SKM-1 treated with dmso at 0.1 percent for 144 hours (cell line): ENCODE measurements around the gene CDKN1C.

ENCODE experiments used
- DNase-seq: peaks from one replicate; lab custom pipeline; 2025; ENCODE audit not compliant: unreplicated experiment; lab: John Stamatoyannopoulos, UW

The CDKN1C gene

DNA sequence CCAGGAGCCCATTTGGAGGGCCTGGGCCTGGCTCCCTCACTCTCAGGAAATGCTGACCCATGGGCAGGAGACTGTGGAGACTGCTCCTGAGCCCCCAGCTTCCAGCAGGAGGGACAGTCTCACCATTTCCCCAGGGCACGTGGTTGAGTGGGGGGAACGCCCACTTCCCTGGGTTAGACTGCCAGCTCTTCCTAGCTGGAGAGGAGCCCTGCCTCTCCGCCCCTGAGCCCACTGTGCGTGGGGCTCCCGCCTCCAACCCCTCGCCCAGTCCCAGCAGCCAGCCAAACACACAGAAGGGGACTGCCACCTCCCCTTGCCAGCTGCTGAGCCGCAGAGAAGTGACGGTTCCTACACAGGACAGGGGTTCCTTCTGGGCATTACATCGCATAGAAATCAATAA, 37.1 kb downstream of the CDKN1C start:
- DNase-seq = no peak

DNA sequence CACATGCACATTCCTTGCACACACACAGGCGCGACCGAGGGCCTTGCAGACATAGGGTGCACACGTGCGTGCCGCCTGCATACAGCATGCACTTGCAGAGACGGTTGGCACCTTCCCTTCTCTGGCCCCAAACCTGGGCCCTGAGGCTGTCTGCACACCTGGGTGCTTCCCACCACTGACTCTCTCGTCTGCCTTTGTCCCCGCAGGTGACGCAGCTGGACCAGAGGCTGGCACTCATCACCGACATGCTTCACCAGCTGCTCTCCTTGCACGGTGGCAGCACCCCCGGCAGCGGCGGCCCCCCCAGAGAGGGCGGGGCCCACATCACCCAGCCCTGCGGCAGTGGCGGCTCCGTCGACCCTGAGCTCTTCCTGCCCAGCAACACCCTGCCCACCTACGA, 38.0 kb downstream of the CDKN1C start:
- DNase-seq = no peak

DNA sequence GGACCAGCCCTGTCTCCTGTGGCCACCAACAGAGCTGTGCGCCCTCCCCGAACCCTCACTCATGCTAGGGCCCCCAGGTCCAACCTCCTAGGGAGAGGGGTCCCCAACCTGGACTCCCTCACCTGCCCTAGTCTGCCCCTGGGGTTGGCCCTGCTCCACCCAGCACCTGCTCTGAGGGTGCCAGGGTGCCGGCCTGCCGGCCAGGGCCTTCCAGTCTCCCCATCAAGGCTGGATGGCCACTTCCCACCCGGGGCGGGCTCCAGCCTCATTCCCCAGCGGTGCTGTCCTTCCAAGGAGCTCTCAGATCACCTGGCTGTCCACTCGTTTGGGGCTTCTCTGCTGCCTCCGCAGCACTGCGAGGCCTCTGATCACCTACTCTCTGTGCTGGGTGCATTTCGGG, 39.1 kb downstream of the CDKN1C start:
- no peak for DNase-seq

DNA sequence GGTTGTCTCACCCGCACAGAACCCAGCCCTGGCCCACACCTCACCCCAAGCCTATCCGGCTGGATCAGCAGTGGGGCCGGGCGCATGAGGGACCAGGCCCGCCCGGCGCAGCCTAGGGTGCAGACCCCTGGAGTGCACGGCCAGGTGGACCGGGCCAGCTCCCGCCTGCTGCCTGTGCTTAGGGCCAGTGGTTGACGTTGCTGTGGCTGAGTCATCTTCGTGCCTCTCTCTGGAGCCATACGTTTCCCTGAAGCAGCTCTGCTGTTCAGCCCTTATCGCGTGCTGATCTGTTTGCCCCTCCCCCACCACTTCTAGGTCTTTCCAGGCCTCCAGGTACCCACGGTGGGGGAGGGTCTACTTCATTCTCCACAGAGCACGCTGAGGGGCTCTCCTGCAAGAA, 39.5 kb downstream of the CDKN1C start:
- DNase-seq = no peak

DNA sequence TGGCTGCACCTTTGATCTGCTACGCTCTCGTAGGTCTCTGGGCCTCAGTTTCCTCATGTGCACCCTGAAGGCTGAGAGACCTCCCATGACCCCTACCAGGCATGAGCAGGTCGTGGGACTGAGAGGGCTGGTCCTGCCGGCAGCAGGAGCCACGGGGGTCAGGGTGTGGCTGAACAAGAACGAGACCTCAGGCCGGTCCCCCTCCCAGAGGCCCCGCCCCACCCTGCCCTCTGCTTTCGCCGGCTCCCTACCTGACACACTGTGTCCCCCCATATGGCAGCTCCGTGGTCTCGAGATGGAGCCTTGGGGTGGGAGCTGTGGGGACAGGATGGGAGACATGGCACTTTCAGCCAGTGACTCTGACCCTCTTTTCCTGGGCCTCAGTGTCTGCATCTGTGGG, 40.6 kb downstream of the CDKN1C start:
- DNase-seq = no peak

DNA sequence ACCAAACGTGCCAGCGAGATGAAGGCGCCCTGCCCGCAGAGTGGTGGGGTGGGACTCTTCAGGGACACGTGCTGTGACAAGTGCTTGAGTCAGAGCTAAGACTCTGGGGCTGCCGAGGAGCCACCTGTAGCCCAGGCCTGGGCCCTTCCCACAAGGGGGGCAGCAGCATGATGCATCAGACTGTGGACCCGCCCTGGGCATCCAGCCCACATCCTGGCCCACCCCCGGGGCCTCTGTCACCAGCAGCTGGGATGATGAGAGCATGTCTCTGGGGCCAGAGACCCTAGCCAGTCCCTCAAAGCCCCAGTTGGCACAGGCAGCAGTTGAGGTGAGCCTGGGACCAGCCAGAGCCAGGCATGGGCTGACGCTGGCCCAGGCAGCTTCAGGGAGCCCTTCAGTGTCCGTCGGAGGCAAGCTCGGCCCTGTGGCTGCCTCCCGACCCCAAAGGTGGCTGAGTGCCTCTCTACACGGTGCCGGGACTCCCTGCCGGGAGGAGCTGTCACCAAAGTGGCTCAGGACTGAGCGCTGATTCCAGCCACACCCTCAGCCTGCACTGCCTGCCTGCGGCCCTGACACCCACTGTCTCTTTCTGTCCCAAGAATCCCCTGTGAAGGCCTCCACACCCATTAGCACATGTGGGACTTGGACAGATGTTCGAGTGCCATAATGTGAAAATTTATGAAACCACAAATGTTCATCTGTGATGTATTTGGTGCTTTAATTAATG, 41.3 kb downstream of the CDKN1C start:
- DNase-seq = no peak

DNA sequence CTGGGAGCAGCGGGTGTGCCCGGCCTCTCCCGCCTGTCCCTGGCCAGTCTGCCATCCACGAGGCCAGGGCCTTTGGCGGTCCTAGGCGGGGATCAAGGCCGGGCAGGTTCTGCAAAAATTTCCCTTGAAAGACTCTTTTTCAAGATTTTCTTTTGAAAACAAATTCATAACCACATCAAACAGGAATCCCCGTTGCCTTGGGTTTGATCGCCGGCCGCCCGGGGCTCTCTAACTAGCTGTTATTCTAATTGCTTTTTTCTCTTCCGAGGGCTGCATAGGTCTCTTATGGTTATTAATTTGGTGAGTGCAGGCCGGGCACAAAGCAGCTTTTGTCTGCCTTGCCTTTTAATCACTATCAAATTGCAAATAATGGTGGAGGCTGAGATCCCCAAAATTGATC, 42.0 kb downstream of the CDKN1C start:
- DNase-seq = no peak

DNA sequence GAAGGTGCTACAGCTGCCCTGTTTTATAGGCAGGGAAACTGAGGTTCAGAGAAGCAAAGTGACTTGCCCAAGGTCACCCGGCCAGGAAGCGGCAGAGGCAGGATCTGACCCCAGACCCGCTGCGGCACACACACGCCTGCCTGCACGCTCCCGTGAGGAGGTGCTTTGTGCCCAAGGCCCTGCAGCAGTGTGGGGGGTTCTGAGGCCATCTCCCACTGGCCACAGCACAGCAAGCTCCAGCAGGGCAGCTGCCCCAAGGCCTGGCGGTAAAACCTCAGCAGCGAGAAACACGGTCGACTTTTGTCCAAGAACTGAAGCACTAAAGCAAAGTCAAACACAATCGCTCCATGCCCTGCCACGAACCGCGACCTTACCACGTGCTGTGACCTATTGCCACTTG, 42.7 kb downstream of the CDKN1C start:
- no peak for DNase-seq

DNA sequence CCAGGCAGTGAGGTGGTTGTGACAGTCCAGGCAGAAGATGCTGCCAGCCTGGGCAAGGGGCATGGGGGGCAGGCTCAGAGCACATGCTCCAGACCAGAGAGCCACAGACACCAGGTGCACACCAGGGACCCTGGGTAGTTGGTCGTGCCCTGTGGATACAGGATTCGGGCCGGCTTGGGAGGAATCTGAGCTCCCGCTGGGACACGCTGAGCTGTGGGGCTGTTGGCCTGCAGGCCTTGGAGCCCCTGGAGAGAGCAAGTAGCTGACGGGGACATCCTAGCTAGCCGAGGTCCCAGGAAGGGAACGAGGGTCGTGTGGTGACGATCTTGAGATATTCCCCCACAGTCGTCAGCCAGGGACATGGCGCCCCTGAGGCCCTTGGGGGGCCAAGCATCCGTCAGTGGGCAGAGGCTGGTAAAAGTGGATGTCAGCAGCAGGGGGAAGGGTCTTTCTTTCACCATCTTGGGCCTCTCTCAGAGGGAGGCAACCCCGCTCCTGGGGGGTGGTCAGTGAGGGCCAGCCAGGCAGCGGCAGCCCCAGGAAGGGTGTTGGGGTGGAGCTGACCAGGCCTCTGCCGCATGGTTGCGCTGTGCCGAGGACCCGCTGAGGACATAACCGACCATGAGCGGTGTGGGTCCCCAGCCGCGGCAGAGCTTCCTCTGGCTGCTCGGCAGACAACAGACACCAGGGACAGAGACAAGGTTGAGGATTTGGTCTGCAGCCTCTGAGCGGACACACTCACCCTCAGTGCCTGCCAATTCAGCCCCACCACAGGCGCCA, 44.0 kb downstream of the CDKN1C start:
- DNase-seq = no peak

DNA sequence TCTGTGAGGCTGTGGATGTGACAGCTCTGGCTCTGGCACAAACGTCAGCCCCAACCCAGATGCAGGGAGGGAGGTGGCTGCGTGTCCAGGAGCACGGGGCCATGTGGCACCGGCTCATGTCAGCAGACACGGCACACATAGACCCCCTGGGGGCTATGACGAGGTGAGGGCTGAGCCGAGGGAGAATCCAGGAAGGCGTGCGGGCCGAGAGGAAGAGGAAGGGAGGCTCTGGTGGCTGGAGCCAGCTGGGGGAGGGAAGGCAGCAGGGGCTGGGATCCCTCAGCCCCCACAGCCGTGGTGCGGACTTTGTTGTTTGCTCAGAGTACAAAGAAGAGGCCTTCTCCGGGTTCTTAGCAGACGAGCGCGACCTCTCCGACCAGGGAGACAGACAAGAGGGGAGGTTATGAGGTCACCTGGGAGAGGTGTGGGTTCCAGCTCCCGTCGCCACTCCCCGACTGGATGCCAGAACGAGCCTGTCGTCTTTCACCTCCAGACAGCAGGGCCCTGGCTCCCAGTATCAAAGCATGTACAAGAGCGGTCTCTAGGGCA, 46.1 kb downstream of the CDKN1C start:
- DNase-seq = no peak

DNA sequence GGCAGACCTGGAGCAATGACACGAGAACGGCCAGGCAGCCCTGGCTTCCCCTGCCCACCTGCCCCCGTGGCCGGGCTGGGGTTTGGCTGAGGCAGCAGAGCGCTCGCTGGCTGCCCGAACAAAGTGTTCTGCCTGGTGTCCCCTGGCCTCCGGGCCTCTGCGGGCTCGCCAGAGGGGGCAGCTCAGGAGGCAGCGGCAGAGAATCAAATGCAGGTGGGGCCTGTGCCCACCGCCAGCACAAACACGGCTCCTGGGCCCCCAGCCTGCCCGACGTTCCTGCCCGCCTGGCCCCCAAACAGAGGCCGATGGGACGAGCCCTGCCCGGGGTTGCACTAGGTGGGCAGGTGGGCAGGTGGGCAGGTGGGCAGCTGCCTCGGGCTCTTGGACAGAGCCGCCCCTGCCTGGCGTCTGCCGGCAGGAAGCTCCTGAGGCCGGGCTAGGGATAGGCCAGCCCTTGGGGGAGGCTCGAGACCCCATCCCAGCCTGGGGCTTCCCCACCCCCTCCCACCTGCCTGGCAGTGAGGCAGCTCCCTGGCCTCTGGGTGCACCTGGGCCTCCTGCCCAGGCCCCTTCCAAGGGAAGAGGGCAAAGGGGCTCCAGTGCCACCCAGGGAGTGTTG, 46.8 kb downstream of the CDKN1C start:
- no peak for DNase-seq

DNA sequence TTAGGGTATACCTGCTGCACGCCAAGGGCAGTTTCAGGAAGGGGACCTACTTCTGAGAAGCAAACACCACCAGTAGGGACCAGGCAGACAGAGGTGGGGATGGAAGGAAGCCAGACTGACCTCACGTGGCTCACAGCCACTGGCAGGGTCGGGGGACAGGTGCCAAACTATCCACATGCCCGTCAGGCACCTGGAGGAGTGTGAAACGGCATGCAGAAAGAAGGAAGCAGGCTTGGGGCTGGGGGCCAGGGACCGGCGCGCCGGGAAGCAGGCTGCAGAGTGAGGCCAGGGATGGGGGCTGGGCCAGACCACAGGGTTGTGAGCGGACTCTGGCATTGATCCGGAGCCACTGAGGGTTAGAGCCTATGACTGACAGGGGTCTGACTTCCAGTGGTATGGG, 47.5 kb downstream of the CDKN1C start:
- DNase-seq = no peak

DNA sequence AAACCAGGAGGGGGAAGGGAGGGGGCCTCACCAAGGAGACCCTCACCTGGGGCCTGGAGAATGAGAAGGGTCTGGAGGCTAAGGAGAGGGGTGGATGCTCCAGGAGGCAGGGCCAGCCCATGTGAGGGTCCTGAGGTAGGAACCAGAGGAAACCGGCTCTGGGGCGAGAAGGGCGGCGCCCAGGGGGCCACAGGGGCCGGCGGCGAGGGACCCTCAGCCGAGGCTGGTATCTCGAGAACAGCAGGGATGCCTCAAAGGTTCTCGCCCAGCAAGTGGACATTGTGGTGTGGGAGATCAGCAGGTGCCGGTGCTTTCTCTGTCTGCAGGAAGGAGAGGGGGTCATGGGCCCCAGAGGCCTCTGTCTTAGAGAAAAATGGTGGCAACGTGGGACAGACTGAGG, 47.9 kb downstream of the CDKN1C start:
- DNase-seq = no peak

DNA sequence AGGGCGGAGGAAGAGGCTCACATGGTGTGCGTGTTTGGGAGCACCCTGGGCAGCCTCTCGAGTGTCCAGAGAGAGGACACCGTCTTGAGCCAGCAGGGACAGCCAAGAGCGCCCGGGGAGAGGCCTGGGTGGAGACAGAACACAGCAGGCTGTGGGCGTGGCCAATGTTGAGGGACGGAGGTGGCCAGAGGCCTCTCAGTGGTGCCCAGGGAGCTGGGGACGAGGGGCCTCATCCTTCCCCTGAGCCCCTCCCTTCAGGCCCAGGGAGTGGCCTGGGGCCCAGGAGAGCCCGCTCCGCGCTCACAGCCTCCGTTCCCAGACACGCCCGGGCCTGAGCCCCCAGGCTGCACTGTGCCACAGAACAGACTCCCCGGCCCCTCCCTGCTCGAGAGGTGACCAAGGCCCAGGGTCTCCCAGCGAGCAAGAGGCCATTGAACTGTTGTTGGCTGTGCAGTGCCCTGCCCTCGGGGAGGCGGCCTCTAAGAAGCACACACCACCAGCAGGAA, 48.4 kb downstream of the CDKN1C start:
- DNase-seq = no peak

DNA sequence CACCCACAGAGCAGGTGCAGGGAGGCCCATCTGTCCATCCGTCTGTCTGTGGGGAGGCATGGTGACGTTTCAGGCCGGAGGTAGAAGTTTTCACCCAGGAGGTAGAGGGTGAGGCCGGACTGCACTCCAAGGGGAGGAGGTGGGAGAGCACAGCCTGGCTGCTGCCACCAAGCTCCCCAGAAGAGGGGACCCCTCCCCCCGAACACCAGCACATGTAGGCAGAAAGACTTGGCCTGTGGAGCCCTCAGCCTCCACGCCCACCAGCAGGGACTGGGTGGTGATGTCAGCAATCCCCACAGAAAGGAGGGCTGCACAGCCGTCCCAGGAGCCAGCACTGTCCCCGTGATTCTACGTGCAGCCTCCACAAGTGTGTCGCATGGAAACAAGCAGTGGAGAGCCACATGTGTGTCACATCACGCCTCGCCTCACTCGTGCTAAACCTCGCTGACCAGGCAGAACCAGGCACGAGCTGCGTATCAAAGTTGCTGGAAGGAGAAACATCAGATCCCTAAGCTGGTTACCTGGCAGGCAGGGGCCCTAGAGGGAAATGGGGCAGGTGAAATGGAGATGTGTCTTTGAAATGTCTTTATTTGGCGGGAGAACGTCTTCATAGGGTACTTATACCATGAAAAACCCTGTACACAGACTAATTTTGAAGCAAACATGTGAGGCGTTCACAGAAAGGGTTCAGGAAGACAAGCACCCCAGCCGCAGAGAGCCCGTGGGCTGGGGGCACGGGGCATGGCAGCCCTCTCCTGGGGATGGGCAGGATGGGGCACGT, 49.1 kb downstream of the CDKN1C start:
- no peak for DNase-seq

DNA sequence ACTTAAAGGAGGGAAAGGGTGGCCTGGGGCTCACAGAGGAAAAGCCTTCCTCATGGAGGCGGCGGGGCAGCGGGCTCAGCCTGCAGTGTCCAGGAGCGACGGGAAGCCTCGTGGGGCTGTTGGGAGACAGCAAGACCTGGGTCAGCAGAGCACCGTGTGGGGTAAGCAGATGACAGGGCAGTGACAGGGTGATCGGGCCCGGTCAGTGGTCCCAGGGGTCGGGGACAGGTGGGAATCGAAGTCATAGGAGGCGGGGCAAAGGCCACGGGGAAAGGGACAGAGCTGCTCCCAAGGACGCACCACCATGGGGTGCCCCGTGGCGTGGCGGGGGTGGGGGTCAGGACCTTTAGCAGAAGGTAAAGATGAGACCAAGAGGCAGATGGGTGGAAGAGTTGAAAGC, 49.8 kb downstream of the CDKN1C start:
- DNase-seq = no peak

DNA sequence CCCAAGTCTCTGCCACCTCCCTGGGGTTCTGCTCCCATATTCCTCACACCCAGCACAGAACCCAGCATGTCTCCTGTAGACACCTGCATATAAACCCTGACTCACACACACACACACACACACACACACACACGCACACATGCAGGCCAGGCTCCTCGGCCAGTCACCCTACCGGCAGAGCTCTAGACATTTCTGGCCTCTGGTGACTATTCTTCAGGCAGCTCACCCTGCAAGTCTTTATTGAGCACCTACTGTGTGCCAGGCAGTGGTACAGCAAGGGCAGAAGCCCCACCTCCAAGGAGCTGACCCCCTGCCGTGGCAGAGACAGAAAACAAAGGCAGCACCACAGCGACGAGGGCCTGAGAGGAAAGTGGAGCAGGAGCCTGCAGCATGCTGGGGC, 50.3 kb downstream of the CDKN1C start:
- DNase-seq = no peak

DNA sequence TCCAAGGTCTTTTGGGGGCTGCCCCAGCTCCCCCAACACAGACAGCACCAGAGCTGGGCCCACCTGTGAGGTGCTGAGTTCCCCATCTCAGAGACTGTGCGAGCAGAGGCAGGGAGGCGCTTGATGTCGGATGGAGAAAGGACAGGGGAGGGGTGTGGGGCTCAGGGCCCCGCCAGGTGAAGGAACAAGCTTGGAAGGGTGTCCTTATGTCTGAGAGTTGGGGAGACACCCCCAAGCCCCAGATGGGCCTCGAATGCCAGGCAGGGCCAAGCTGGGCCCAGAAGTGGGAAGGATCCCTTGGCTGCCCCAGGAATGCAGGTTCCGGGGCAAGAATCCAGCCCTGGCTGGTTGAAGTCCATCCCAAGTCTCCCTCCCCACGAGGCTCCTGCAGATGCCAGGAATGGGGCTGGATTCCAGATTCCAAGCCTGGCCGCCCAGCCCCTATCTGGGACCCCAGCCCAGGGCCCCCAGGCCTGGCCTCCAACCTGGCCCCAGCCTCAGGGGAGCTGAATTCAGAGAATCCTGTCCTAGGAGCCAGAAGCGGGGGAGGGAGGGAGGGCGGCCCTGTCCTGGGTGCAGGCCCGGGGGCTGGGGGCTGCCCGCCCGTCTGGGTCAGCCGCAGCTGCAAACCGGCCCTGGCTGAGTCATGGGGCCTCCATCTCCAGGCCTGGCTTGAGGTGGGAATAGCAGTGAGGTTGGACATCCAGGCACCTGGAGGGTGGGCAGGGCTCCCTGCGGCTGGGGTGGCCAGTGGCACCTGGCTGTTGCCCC, 50.9 kb downstream of the CDKN1C start:
- no peak for DNase-seq

DNA sequence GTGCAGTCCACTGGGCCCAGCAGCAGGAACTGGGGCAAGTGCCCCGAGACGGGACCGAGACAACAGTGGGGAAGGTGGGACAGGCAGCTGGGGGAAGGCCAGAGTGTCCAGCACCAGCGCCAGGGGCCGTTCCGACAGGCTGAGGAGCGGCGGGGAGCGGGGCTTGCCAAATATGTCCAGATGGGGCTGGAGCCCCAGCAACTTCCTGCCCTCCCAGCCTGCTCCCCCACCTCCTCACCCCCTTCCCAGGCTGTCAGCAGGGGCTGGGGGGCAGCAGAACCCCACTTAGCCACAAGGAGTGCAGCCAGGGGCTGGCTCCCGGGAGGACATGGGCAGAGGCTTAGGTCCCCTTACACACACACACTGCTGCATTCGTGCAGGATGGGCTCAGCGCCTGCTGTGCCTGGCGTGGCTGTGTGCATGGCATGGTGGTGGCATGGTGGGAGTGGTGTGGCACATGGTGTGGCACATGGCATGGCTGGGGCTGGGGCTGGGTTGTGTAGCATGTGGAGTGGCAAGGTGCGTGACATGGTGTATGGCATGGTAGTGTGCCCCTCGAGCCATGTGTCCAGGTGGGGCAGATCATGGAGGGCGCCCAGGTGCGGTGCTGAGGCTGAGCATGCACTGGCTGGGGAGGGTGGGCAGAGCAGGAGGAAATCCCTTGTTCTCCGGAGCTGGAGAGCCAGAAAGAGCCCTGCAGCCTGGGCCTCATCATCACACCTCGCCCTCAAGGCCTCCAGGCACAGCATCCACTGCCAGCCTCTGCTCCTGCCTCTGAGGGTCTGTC, 51.7 kb downstream of the CDKN1C start:
- DNase-seq = no peak
